ENCODE results near the gene CDCA4.

CDCA4 gene

GRCh38 chr14:105067969-105068301, 47.1 kb upstream of the CDCA4 start:
- Histone ChIP-seq H3K4me3 (ENCODE audit: insufficient read depth in 1 of 2, low read depth in 1 of 2, low read length in 2 of 2) (no peak overlapping the region), H3K23ac (ENCODE audit: low read length in 2 of 2) (peak overlapping the region in 1 of 2 experiments; percentile 30), H3K27ac (ENCODE audit: low read length, poor library complexity, severe bottlenecking) (no peak overlapping the region), H2AK5ac (ENCODE audit: low read length, severe bottlenecking) (no peak overlapping the region), H3K27me3 (ENCODE audit: control insufficient read depth in 1 of 2, insufficient read depth in 1 of 2, low read length in 2 of 2) (peaks cover 0 to 10% of the 10 kb centered on the region in 2 experiments), H4K8ac (ENCODE audit: low read length) (no peak overlapping the region), H3K9ac (ENCODE audit: low read length) (no peak overlapping the region), H3K9me3 (ENCODE audit: control insufficient read depth, low read length) (no peaks in the 10 kb centered on the region), H2BK5ac (ENCODE audit: low read depth, low read length, poor library complexity, severe bottlenecking) (no peak overlapping the region), H2BK120ac (ENCODE audit: low read depth, low read length) (no peak overlapping the region), H3K18ac (ENCODE audit: low read depth in 1 of 2, low read length in 2 of 2) (no peak overlapping the region), H4K91ac (ENCODE audit: low read length) (no peak overlapping the region), H3K4ac (ENCODE audit: low read depth in 1 of 2, low read length in 2 of 2) (no peak overlapping the region), H3K36me3 (ENCODE audit: control insufficient read depth in 1 of 2, insufficient read depth in 2 of 2, low read depth in 1 of 2, low read length in 2 of 2) (no peaks in the 10 kb centered on the region), H2AFZ (ENCODE audit: low read depth, low read length) (no peak overlapping the region), H2BK15ac (ENCODE audit: low read depth, poor library complexity, severe bottlenecking) (peak overlapping the region; percentile 12), H3K4me2 (ENCODE audit: low read length, poor library complexity, severe bottlenecking) (no peak overlapping the region), H3K4me1 (ENCODE audit: control insufficient read depth, insufficient read depth, low read depth, low read length) (peaks cover 24% of the 10 kb centered on the region), H3K14ac (ENCODE audit: low read length in 2 of 2) (peak overlapping the region in 1 of 2 experiments; percentile 37), H3K79me1 (replicated peaks; ENCODE audit: low read length, poor library complexity, severe bottlenecking) (no peaks in the 10 kb centered on the region), H2BK12ac (ENCODE audit: low read length in 2 of 2) (peak overlapping the region in 1 of 2 experiments; percentile 45)
- WGBS, result 97% methylated on average over 12 of the region's 12 CpGs
- DNase-seq, result no peak

- peaks cover 24% of the 10 kb centered on the region for H3K4me1 ChIP-seq (ENCODE audit: control insufficient read depth, insufficient read depth, low read depth, low read length)
- no peak overlapping the region for H2BK5ac ChIP-seq (ENCODE audit: low read depth, low read length, poor library complexity, severe bottlenecking)
- no peak overlapping the region for H3K4ac ChIP-seq (ENCODE audit: low read depth in 1 of 2, low read length in 2 of 2)
- peak overlapping the region; percentile 5 for H4K8ac ChIP-seq (ENCODE audit: low read length)
- H4K91ac ChIP-seq (ENCODE audit: low read length), result peak overlapping the region; percentile 81
- WGBS, result 60% methylated on average over 17 of the region's 18 CpGs
- H2AFZ ChIP-seq (ENCODE audit: low read depth, low read length), result peak overlapping the region; percentile 15
- H3K4me2 ChIP-seq (ENCODE audit: low read length, poor library complexity, severe bottlenecking), result no peak overlapping the region
- H2BK12ac ChIP-seq (ENCODE audit: low read length in 2 of 2), result peak overlapping the region in 1 of 2 experiments; percentile 49
- peak overlapping the region; percentile 8 to 75 for H3K18ac ChIP-seq (ENCODE audit: low read depth in 1 of 2, low read length in 2 of 2)
- no peak overlapping the region for H2BK120ac ChIP-seq (ENCODE audit: low read depth, low read length)
- no peaks in the 10 kb centered on the region for H3K79me1 ChIP-seq (replicated peaks; ENCODE audit: low read length, poor library complexity, severe bottlenecking)
- H3K23ac ChIP-seq (ENCODE audit: low read length in 2 of 2), result peak overlapping the region in 1 of 2 experiments; percentile 30
- peaks cover 0 to 7% of the 10 kb centered on the region in 2 experiments for H3K27me3 ChIP-seq (ENCODE audit: control insufficient read depth in 1 of 2, insufficient read depth in 1 of 2, low read length in 2 of 2)
- no peaks in the 10 kb centered on the region for H3K9me3 ChIP-seq (ENCODE audit: control insufficient read depth, low read length)
- no peak overlapping the region for H3K27ac ChIP-seq (ENCODE audit: low read length, poor library complexity, severe bottlenecking)
- peak; percentile 25 for DNase-seq
- peak overlapping the region in 1 of 2 experiments; percentile 83 for H3K14ac ChIP-seq (ENCODE audit: low read length in 2 of 2)
- no peak overlapping the region for H2BK15ac ChIP-seq (ENCODE audit: low read depth, poor library complexity, severe bottlenecking)
- no peak overlapping the region for H2AK5ac ChIP-seq (ENCODE audit: low read length, severe bottlenecking)
- no peak overlapping the region for H3K9ac ChIP-seq (ENCODE audit: low read length)
- H3K36me3 ChIP-seq (ENCODE audit: control insufficient read depth in 1 of 2, insufficient read depth in 2 of 2, low read depth in 1 of 2, low read length in 2 of 2), result no peaks in the 10 kb centered on the region
- no peak overlapping the region for H3K4me3 ChIP-seq (ENCODE audit: insufficient read depth in 1 of 2, low read depth in 1 of 2, low read length in 2 of 2)
Observed at GRCh38 chr14:105067140-105067968, 46.5 kb upstream of the CDCA4 start.

DNA sequence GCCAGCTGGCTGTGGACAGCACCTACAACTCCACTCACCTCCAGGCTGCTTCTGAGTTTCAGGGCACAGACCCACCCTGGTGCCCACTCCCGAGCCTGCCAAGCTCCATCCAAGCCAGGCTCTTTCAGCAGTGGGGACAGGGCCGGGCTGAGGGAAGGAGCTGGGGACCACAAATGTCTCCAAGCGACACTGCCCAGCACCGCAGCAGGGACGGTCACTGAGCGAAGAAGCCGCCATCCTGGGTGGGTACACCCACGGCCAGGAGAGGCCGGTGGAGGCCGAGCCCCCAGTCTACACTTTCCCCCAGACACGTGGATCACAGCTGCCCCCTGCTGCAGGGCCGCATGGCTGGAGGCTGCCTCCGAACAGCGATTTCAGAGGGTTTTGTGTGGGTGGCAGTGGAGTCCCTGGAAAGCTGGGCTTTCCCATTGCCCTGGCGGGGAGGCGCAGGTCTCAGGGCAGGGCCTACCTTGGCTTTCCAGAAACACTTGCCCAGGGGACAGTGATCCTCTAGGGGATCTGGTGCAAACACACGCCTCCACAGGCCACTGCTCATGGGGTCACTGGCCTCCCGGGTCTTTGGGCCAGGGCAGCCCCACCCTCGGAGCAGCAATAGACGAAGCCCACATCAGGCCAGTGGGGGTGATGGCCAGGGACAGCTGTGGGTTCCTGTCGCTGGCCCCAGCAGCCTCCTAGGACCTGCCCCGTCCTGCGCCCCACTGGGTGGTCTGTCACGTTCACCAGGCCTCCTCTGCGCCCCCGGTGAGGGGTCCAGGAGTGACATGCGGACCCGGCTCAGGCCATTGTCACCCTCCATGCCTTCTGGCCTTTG, 45.6 kb upstream of the CDCA4 start:
- Histone ChIP-seq H3K36me3 (ENCODE audit: control insufficient read depth in 1 of 2, insufficient read depth in 2 of 2, low read depth in 1 of 2, low read length in 2 of 2) (no peaks in the 10 kb centered on the region), H3K4me2 (ENCODE audit: low read length, poor library complexity, severe bottlenecking) (no peak overlapping the region), H4K91ac (ENCODE audit: low read length) (peak overlapping the region; percentile 21), H3K14ac (ENCODE audit: low read length in 2 of 2) (no peak overlapping the region), H3K9ac (ENCODE audit: low read length) (no peak overlapping the region), H3K27me3 (ENCODE audit: control insufficient read depth in 1 of 2, insufficient read depth in 1 of 2, low read length in 2 of 2) (peaks cover 3 to 9% of the 10 kb centered on the region in 2 experiments), H3K4me3 (ENCODE audit: insufficient read depth in 1 of 2, low read depth in 1 of 2, low read length in 2 of 2) (no peak overlapping the region), H4K8ac (ENCODE audit: low read length) (no peak overlapping the region), H3K4me1 (ENCODE audit: control insufficient read depth, insufficient read depth, low read depth, low read length) (peaks cover 27% of the 10 kb centered on the region), H2AK5ac (ENCODE audit: low read length, severe bottlenecking) (no peak overlapping the region), H2BK5ac (ENCODE audit: low read depth, low read length, poor library complexity, severe bottlenecking) (no peak overlapping the region), H3K9me3 (ENCODE audit: control insufficient read depth, low read length) (no peaks in the 10 kb centered on the region), H2BK120ac (ENCODE audit: low read depth, low read length) (no peak overlapping the region), H2BK15ac (ENCODE audit: low read depth, poor library complexity, severe bottlenecking) (no peak overlapping the region), H3K79me1 (replicated peaks; ENCODE audit: low read length, poor library complexity, severe bottlenecking) (no peaks in the 10 kb centered on the region), H3K23ac (ENCODE audit: low read length in 2 of 2) (no peak overlapping the region), H2BK12ac (ENCODE audit: low read length in 2 of 2) (no peak overlapping the region), H2AFZ (ENCODE audit: low read depth, low read length) (no peak overlapping the region), H3K4ac (ENCODE audit: low read depth in 1 of 2, low read length in 2 of 2) (no peak overlapping the region), H3K18ac (ENCODE audit: low read depth in 1 of 2, low read length in 2 of 2) (no peak overlapping the region), H3K27ac (ENCODE audit: low read length, poor library complexity, severe bottlenecking) (no peak overlapping the region)
- no peak for DNase-seq
- WGBS, result 83% methylated on average over 21 of the region's 28 CpGs

All from mesenchymal stem cell (in vitro differentiated cells and primary cell).